Measurements from ENCODE around the gene DDN.

DNA sequence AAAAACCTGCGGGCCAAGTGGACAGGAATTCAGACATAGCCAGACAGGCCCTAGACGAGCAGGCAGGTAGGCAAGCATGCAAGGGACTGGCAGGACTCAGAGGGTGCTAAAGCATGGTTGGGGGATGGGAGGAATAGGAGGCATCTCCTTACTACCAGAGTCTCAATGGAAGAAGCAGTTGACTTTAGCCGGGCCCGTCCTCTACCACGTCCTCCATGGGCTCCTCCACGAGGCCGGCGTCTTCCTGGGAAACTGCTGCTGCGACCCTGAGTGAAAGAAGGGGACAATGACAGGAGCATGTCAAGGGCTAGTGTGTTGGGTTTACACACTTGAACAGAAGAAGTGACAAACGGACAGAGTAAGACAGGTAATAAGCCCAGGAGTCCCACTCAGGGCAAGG is 49.8 kb upstream of the DDN start:
- TF ChIP-seq, protein P1, sequence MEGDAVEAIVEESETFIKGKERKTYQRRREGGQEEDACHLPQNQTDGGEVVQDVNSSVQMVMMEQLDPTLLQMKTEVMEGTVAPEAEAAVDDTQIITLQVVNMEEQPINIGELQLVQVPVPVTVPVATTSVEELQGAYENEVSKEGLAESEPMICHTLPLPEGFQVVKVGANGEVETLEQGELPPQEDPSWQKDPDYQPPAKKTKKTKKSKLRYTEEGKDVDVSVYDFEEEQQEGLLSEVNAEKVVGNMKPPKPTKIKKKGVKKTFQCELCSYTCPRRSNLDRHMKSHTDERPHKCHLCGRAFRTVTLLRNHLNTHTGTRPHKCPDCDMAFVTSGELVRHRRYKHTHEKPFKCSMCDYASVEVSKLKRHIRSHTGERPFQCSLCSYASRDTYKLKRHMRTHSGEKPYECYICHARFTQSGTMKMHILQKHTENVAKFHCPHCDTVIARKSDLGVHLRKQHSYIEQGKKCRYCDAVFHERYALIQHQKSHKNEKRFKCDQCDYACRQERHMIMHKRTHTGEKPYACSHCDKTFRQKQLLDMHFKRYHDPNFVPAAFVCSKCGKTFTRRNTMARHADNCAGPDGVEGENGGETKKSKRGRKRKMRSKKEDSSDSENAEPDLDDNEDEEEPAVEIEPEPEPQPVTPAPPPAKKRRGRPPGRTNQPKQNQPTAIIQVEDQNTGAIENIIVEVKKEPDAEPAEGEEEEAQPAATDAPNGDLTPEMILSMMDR (IDR thresholded peaks at IDR 0.05), result no peak
- TF ChIP-seq POLR2A (IDR thresholded peaks at IDR 0.05), result no peak

Measured in body of pancreas (tissue), 4 donors.